ENCODE data around the gene DNM1L.

The DNM1L gene

GRCh38 chr12:32702473-32702872 lies 23.4 kb downstream of the DNM1L start:
- no peak overlapping the region for H3K4me3 ChIP-seq (ENCODE audit: low read depth, low read length)
- in situ Hi-C loops (cut with HindIII; ENCODE audit: low sequenced_read_pairs), result no loop called here

GRCh38 chr12:32702946-32703345 lies 23.8 kb downstream of the DNM1L start:
- in situ Hi-C loops (cut with HindIII; ENCODE audit: low sequenced_read_pairs), result no loop called here
- no peak for TF ChIP-seq CTCF (IDR thresholded peaks at IDR 0.05; ENCODE audit: low read depth, low read length, missing control alignments)
- H3K4me3 ChIP-seq (ENCODE audit: low read depth, low read length), result no peak overlapping the region
- DNase-seq (ENCODE audit: low read depth), result no peak

More at GRCh38 chr12:32702473-32702872, 23.4 kb downstream of the DNM1L start:
- no peak for DNase-seq (ENCODE audit: low read depth)
- TF ChIP-seq CTCF (IDR thresholded peaks at IDR 0.05; ENCODE audit: low read depth, low read length, missing control alignments), result no peak

GRCh38 chr12:32705783-32706182 lies 26.7 kb downstream of the DNM1L start:
- H3K4me3 ChIP-seq (ENCODE audit: low read depth, low read length), result no peak overlapping the region
- in situ Hi-C loops (cut with HindIII; ENCODE audit: low sequenced_read_pairs), result no loop called here
- DNase-seq (ENCODE audit: low read depth), result no peak
- TF ChIP-seq CTCF (IDR thresholded peaks at IDR 0.05; ENCODE audit: low read depth, low read length, missing control alignments), result no peak

GRCh38 chr12:32706335-32707024 lies 27.4 kb downstream of the DNM1L start:
- TF ChIP-seq CTCF (IDR thresholded peaks at IDR 0.05; ENCODE audit: low read depth, low read length, missing control alignments), result no peak
- in situ Hi-C loops (cut with HindIII; ENCODE audit: low sequenced_read_pairs), result no loop called here
- no peak for DNase-seq (ENCODE audit: low read depth)
- H3K4me3 ChIP-seq (ENCODE audit: low read depth, low read length), result no peak overlapping the region

GRCh38 chr12:32708926-32709325 lies 29.8 kb downstream of the DNM1L start:
- no peak for DNase-seq (ENCODE audit: low read depth)
- TF ChIP-seq CTCF (IDR thresholded peaks at IDR 0.05; ENCODE audit: low read depth, low read length, missing control alignments), result no peak
- H3K4me3 ChIP-seq (ENCODE audit: low read depth, low read length), result no peak overlapping the region
- in situ Hi-C loops (cut with HindIII; ENCODE audit: low sequenced_read_pairs), result no loop called here

GRCh38 chr12:32714772-32715171 lies 35.7 kb downstream of the DNM1L start:
- TF ChIP-seq CTCF (IDR thresholded peaks at IDR 0.05; ENCODE audit: low read depth, low read length, missing control alignments), result no peak
- DNase-seq (ENCODE audit: low read depth), result no peak
- H3K4me3 ChIP-seq (ENCODE audit: low read depth, low read length), result no peak overlapping the region
- in situ Hi-C loops (cut with HindIII; ENCODE audit: low sequenced_read_pairs), result no loop called here
